H1 (cell line): ENCODE data around the gene CPEB3.

Experiments
- BCL11A ChIP-seq, 2 experiments: IDR thresholded peaks; one replicate each; pipeline ENCODE4 v1.6.1; 2011; ENCODE audit warnings: low read depth in 2 of 2, low read length in 2 of 2, mild to moderate bottlenecking in 2 of 2
- CBX8 ChIP-seq: fragments of 300-800, 300-1000 bp; sonication (generic); IDR thresholded peaks from 2 replicates; pipeline ENCODE4 v1.7.1; 2016; ENCODE audit warnings: low read depth, low read length, borderline replicate concordance
- CTCF ChIP-seq, 3 experiments: IDR thresholded peaks; 1 replicate in 2 of 3; 2 replicates in 1 of 3; pipeline versions ENCODE4 v1.5.1 to v1.6.1; 2011; ENCODE audit warnings: low read length in 3 of 3, mild to moderate bottlenecking in 3 of 3, inconsistent platforms in 2 of 3, low read depth in 1 of 3, moderate library complexity in 1 of 3; ENCODE audit not compliant: insufficient read depth in 1 of 3; ENCODE audit errors: control extremely low read depth in 1 of 3
- EP300 ChIP-seq, 2 experiments: IDR thresholded peaks; 1 replicate in 1 of 2; 2 replicates in 1 of 2; pipeline ENCODE4 v1.6.1; 2011 to 2012; ENCODE audit warnings: low read depth in 2 of 2, low read length in 2 of 2, mild to moderate bottlenecking in 2 of 2, borderline replicate concordance in 1 of 2, inconsistent platforms in 1 of 2, moderate library complexity in 1 of 2
- EZH2 ChIP-seq: fragments of 200-600 bp; sonication (generic); IDR thresholded peaks from 2 replicates; pipeline ENCODE4 v1.7.1; 2012; ENCODE audit warnings: low read depth, mild to moderate bottlenecking, moderate library complexity, low read length, inconsistent platforms; ENCODE audit not compliant: severe bottlenecking
- GABPA ChIP-seq: IDR thresholded peaks from 2 replicates; pipeline ENCODE4 v1.6.1; 2011; ENCODE audit warnings: mild to moderate bottlenecking, low read length, moderate library complexity, borderline replicate concordance; ENCODE audit not compliant: insufficient read depth
- JUN ChIP-seq: IDR thresholded peaks from 2 replicates; pipeline ENCODE4 v1.6.1; 2011; ENCODE audit warnings: low read depth, mild to moderate bottlenecking, improper control_type of control experiment, low read length
- KDM1A ChIP-seq: fragments of 200-600, 300-600 bp; sonication (generic); IDR thresholded peaks from 2 replicates; pipeline ENCODE4 v1.7.1; 2016; ENCODE audit warnings: mild to moderate bottlenecking, low read length, borderline replicate concordance
- MAFK ChIP-seq: IDR thresholded peaks from 2 replicates; pipeline ENCODE4 v1.6.1; 2012; ENCODE audit warnings: low read depth, mild to moderate bottlenecking, improper control_type of control experiment, low read length
- POLR2A ChIP-seq, 2 experiments: IDR thresholded peaks; 1 replicate in 1 of 2; 2 replicates in 1 of 2; pipeline ENCODE4 v1.6.1; 2011; ENCODE audit warnings: low read depth in 2 of 2, low read length in 2 of 2, mild to moderate bottlenecking in 2 of 2; ENCODE audit errors: control extremely low read depth in 1 of 2
- POU5F1 ChIP-seq: IDR thresholded peaks from 2 replicates; pipeline ENCODE4 v1.6.1; 2011; ENCODE audit warnings: low read depth, mild to moderate bottlenecking, low read length, moderate library complexity
- RFX5 ChIP-seq: IDR thresholded peaks from 2 replicates; pipeline ENCODE4 v1.6.1; 2011; ENCODE audit warnings: low read depth, low read length, improper control_type of control experiment, borderline replicate concordance
- SP1 ChIP-seq: IDR thresholded peaks from 2 replicates; pipeline ENCODE4 v1.6.1; 2011; ENCODE audit warnings: low read depth, low read length
- YY1 ChIP-seq: IDR thresholded peaks from 2 replicates; pipeline ENCODE4 v1.6.1; 2011; ENCODE audit warnings: low read depth, mild to moderate bottlenecking, low read length

DNA sequence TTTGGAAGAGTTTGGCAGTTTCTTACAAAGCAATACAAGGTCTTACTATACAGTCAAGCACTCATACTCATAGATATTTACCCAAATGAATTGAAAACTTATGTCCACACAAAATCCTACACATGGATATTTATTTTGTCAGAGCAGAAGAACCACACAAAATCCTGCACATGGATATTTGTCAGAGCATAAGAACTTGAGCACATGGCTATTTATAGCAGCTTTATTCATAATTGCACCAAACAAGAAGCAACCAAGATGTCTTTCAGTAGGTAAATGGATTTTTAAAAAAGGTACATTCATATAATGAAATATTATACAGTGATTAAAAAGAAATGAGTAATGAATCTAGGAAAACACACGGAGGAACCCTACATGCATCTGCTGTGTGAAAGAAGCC is 251.9 kb downstream of the CPEB3 start:
- TF ChIP-seq SP1 (no peak), EZH2 (no peak), CBX8 (no peak), CTCF (IDR thresholded peaks at IDR 0.05; ENCODE audit: control extremely low read depth in 1 of 3, insufficient read depth in 1 of 3, low read depth in 1 of 3, low read length in 3 of 3) (no peak), POU5F1 (no peak), KDM1A (no peak), MAFK (no peak), GABPA (no peak), POLR2A (IDR thresholded peaks at IDR 0.05; ENCODE audit: control extremely low read depth in 1 of 2, low read depth in 2 of 2, low read length in 2 of 2) (no peak), YY1 (no peak), BCL11A (IDR thresholded peaks at IDR 0.05; ENCODE audit: low read depth in 2 of 2, low read length in 2 of 2) (no peak), JUN (no peak), EP300 (IDR thresholded peaks at IDR 0.05; ENCODE audit: borderline replicate concordance in 1 of 2, low read depth in 2 of 2, low read length in 2 of 2) (no peak), RFX5 (no peak)
